Stimulated activated CD4-positive, alpha-beta T cell treated with anti-CD3 and anti-CD28 coated beads, Interleukin-2, amount 100 ng/mL, for 48 hours (primary cell): ENCODE results near the gene MYH16.
"Not testable (repeated sequence)": the region's sequence is repeated elsewhere in the genome, so short reads cannot be mapped to it uniquely, and the experiment has no call there.

ENCODE experiments used
- DNase-seq, 2 donors: peaks; one replicate each; pipeline ENCODE4 v3.0.0-alpha.2; 2020

Gene MYH16

DNA sequence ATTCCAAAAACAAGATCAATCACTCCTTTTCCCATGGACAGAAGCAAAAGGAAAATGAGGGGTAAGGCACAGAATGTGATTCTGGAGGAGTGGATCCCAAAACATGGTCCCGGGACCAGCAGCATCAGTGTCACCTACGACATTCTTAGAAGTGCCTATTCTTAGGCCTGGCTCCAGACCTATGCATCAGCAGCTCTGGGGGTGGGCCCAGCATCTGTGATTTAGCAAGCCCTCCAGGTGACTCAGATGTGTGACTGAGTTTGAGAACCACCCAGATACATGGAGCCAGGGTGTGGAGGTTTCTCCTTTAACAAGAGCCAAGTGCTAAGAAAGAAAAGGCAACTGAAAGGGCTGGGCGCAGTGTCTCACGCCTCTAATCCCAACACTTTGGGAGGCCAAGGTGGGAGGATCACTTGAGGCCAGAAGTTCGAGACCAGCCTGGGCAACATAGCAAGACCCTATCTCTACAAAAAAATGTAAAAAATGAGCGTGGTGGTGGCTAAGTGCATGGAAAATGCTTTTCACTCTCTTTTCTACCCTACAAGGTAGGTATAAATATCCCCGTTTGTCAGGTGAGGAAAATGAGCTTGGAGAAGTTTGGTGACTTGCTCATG is 35.9 kb downstream of the MYH16 start:
- DNase-seq = no peak

- DNase-seq = no peak
Measured at GRCh38 chr7:99309111-99309510, 36.5 kb downstream of the MYH16 start.

DNA sequence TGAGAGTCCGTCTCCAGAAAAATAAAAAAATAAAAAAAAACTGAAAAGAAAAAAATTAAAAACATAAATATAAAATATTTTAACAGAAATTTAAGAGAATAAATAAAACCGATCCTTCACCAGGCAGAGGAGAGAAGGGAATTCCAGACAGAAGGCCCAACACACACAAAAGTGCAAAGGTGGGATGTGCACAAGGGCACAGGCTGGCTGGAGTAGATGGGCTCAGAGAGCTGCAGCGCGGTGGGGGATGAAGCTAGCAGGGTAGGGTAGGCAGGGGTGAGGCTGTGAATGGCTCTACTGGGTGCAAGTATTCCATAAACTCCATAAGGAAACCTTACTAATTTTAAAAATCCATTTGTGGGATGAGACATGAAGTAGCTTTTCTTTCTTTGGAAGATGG is 37.4 kb downstream of the MYH16 start:
- no peak for DNase-seq

- no peak for DNase-seq
Measured at GRCh38 chr7:99311702-99312101, 39.1 kb downstream of the MYH16 start.

DNA sequence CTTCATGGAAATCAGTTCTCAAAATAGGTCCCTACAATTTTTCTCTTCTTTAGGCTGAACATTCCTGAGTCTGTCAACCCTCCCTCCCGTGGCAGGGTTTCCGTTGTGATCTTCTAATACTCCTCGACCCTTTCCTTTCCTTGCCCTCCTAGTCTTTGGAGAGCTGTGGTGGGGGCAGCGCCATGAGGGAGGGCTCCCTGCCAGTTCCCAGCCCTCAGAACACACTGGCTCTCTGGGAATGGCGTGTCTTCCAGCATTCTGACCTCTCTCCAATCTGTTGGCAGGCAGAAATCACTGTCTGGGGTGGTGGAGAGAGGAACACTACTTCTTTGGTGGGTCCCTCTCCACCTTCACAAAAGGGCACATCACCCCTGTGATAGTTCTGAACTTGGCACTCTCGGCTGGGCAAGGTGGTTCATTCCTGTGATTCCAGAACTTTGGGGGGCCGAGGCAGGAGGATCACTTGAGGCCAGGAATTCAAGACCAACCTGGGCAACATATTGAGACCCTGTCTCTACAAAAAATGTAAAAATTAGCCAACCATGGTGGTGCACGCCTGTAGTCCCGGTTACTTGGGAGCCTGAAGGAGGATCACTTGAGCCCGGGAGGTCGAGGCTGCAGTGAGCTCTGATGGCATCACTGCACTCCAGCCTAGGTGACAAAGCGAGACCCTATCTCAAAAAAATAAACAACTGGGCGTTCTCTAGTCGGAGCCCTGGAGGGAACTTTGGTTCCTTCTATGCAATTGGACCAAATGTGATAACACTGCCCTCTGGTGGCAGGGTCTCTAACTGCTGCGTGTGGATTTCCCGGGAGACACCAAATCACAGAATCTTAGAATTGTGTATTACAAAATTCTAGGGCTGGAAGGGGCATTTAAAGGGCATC is 39.9 kb downstream of the MYH16 start:
- DNase-seq = peak; percentile 74 to 77

- DNase-seq = no peak
Measured at GRCh38 chr7:99313204-99313573, 40.5 kb downstream of the MYH16 start.

- DNase-seq = peak in 1 of 2 donors; percentile 37
Measured at GRCh38 chr7:99314504-99314903, 41.9 kb downstream of the MYH16 start.

- no peak for DNase-seq
Measured at GRCh38 chr7:99320371-99320770, 47.7 kb downstream of the MYH16 start.

- DNase-seq = not testable (repeated sequence)
Measured at GRCh38 chr7:99322659-99323058, 50.0 kb downstream of the MYH16 start.

- no peak for DNase-seq
Measured at GRCh38 chr7:99324559-99324958, 51.9 kb downstream of the MYH16 start.

GRCh38 chr7:99325001-99325493 is 52.4 kb downstream of the MYH16 start:
- no peak for DNase-seq

DNA sequence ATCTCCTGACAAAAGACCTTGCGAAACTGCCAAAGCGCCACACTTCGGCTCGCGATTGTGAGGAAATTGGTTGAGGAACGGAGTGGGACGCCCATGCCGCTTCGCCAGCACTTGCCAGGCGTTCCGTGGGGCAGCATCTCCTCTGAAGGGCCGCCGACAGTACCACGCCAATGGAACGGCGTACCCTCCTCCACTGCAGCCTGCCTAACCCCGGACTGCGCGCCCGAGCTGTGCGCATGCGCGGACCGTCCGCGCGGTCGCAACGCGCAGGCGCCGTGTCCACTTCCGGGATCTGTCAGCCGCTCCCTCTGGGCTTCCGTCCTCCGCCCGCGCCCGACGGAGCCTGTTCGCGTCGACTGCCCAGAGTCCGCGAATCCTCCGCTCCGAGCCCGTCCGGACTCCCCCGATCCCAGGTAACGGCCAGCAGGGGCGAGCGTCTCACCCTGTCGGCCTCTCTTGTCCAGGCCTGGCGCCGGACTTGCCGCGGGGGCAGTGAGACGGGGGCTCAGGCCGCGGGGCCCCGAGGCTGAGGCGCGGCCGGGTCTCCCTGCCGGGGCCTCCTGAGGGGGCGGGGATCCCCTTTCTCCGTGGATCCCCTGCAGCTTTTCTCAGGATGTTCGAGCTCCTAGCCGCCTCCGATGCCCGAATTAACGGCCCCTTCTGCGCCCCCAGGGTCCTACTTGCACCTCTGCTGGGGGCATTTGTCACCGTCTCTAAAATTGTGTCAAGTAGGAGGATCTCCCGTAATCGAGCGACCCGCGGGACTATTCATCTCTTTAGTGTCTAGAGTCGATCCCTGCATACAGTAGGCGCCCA is 53.2 kb downstream of the MYH16 start, which contains the start of gene ARPC1A:
ARPC1A (plus strand) TSS at position 307 of the 816 bp plus-strand sequence. CDS start 7,456 bp downstream, outside the sequence.
- peak; percentile 93 for DNase-seq

GRCh38 chr7:99326408-99326782 is 53.8 kb downstream of the MYH16 start:
- DNase-seq = no peak

- DNase-seq = not testable (repeated sequence)
Measured at GRCh38 chr7:99330314-99330961, 57.8 kb downstream of the MYH16 start.

GRCh38 chr7:99331002-99331401 is 58.4 kb downstream of the MYH16 start:
- DNase-seq = no peak

DNA sequence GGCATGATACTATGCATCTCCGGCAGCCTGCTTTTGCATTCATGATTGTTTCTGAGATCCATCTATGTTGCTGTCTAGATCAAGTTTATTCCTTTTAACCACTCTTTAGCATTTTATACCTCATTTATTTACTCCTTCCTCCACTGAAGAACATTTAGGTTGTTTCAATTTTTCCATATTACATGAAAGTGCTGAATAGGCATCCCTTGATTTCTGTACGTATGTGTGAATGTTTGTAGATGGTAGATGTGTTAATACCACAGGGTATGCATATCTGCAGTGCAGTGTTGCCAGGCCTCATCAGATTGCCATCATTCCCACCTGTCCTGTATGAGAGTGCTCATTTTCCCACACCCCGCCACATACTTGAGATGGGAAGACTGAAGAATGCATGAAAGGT is 67.0 kb downstream of the MYH16 start:
- no peak for DNase-seq

DNA sequence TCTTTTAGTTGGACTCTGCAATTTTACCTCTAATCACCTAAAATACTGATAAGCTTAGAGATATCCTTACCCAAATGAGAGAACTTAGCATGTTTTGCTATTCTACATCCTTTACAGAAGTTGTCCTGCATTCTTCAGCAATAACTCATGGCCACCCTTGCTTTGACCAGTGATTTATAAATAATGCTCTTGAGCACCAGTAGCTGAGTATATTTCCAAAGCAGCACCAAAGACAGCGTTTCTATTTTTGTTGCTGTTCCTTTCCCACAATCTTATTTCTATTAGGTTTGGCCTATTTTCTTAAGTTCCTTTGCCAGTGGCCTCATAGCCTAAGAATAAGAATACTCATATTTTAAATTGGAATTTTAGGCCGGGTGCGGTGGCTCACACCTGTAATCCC is 68.0 kb downstream of the MYH16 start:
- DNase-seq = no peak

DNA sequence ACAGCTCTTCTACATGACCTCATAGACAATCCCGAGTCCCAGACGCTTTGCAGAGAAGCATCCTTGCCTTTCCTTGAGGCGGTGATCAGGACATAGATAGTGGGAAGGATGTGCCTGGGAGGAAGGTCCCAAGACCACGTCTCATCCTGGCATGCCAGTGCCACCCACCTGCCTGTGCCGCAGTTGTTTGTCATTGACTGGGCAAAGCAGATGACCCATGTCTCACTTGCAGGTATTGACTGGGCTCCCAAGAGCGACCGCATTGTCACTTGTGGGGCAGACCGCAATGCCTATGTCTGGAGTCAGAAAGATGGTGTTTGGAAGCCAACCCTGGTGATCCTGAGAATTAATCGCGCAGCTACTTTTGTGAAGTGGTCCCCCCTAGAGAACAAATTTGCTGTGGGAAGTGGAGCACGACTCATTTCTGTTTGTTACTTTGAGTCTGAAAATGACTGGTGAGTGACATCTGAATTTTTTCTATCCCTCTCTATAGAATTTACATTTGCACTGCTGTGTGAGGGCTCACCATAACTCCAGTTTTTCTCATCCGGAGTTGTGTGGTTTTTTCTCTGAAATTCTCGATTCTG is 71.5 kb downstream of the MYH16 start:
- no peak for DNase-seq

DNA sequence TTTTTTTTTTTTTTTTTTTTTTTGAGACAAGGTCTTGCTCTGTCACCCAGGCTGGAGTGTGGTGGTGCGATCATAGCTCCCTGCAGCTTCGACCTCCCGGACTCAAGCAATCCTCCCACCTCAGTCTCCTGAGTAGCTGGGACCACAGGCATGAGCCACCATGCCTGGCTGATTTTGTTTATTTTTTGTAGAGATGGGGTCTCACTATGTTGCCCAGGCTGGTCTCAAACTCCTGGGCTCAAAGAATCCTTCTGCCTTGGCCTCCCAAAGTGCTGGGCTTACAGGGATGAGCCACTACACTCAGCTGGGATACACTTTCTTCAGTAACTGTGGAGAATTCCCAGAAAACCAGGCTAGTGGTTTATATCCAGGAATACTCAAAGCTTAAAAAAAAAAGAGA is 78.0 kb downstream of the MYH16 start:
- DNase-seq = not testable (repeated sequence)

DNA sequence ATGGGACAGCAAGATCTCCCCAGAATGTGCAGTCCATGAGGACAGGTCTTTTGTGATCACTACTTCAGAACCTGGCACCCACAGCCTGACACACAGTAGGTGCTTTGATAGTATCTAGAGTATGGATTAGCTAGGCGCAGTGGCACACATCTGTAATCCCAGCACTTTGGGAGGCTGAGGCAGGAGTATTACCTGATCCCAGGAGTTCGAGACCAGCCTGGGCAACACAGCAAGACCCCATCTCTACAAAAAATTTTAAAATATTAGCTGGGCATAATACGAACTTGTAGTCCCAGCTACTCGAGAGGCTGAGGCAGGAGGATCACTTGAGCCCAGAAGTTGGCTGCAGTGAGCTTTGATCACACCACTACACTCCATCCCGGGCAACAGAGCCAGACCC is 79.6 kb downstream of the MYH16 start:
- no peak for DNase-seq

DNA sequence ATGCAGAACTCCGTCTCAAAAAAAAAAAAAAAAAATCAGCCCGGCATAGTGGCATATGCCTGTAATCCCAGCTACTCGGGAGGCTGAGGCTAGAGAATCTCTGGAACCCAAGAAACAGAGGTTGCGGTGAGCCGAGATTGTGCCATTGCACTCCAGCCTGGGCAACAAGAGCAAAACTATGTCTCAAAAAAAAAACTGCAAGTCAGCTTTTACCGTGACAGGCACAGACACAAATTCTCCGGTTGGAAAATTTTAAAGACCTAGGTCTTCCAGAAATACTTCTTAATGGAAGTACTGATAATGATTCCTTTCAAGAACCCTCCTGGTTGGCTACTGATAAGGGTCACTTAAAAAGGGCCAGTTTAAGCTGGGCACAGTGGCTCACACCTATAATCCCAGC is 82.5 kb downstream of the MYH16 start:
- DNase-seq = no peak
